ENCODE measurements around the gene SUGCT. TPM values are rescaled to one million over a fixed set of nuclear protein-coding genes. Genes with fewer than 3 reads are reported as not detected.

The SUGCT gene
- total and polyA plus RNA-seq, 2 of the 13 experiments (the other 11 are each of a cell fraction or from before 2014, with no cell fraction given): 10.1 to 22.2 TPM

- no peak for TF ChIP-seq LCORL (IDR thresholded peaks at IDR 0.05)
- no peak for TF ChIP-seq LCORL (CRISPR knock-in tag; IDR thresholded peaks at IDR 0.05)
- TF ChIP-seq MTF1 (CRISPR knock-in tag; IDR thresholded peaks at IDR 0.05): no peak
- no peak for TF ChIP-seq DMAP1 (CRISPR knock-in tag; IDR thresholded peaks at IDR 0.05)
- TF ChIP-seq KDM5B (CRISPR knock-in tag; IDR thresholded peaks at IDR 0.05; ENCODE audit: borderline replicate concordance): no peak
- no peak for TF ChIP-seq AKAP8 (CRISPR knock-in tag; IDR thresholded peaks at IDR 0.05)
- no peak for TF ChIP-seq ZNF704 (CRISPR knock-in tag; IDR thresholded peaks at IDR 0.05; ENCODE audit: borderline replicate concordance)
- no peak for TF ChIP-seq SAFB2 (CRISPR knock-in tag; IDR thresholded peaks at IDR 0.05; ENCODE audit: borderline replicate concordance, low read depth)
Measured at GRCh38 chr7:40354711-40355110, 219.9 kb downstream of the SUGCT start (continued).

- no peak overlapping the region for H3K9ac ChIP-seq (ENCODE audit: insufficient read depth, low read depth, low read length)
- H3K9me3 ChIP-seq (ENCODE audit: low read length): no peaks in the 10 kb centered on the region
- FAIRE-seq (no peak), ATAC-seq (no peak), DNase-seq (ENCODE audit: low spot score) (no peak)
- no peak overlapping the region for H3K4me3 ChIP-seq (replicated peaks in 1 of 3; ENCODE audit: insufficient read depth in 1 of 3, low read depth in 2 of 3, low read length in 3 of 3)
- H3K27ac ChIP-seq (ENCODE audit: extremely low read length, insufficient read depth, low read length): no peak overlapping the region
- POLR2A ChIA-PET: no interaction called here
- no peaks in the 10 kb centered on the region for H3K36me3 ChIP-seq (replicated peaks in 1 of 2; ENCODE audit: control insufficient read depth in 1 of 2, insufficient read depth in 2 of 2, low read length in 2 of 2)
- intact Hi-C loops (cut with micrococcal nuclease; ENCODE audit: unreplicated experiment): no loop called here
- TF ChIP-seq CERS6 (CRISPR knock-in tag; IDR thresholded peaks at IDR 0.05) (no peak), CHD4 (IDR thresholded peaks at IDR 0.05; ENCODE audit: borderline replicate concordance, low read length) (no peak), PREB (CRISPR knock-in tag; IDR thresholded peaks at IDR 0.05) (no peak), ZNF329 (CRISPR knock-in tag; IDR thresholded peaks at IDR 0.05; ENCODE audit: low read depth) (no peak)
- no peaks in the 10 kb centered on the region for H3K4me1 ChIP-seq (ENCODE audit: insufficient read depth, low read length)
- H2AFZ ChIP-seq (ENCODE audit: low read length): no peak overlapping the region
- 92% methylated on average over 3 of the region's 3 CpGs for WGBS (ENCODE audit: low lambda C conversion rate)
- no peaks in the 10 kb centered on the region for H3K27me3 ChIP-seq (ENCODE audit: control insufficient read depth in 1 of 2, insufficient read depth in 2 of 2, low read length in 2 of 2)
- BruUV-seq (replicated peaks): no TSS peak
- H4K20me1 ChIP-seq (ENCODE audit: insufficient read depth, low read length): no peaks in the 10 kb centered on the region
- CTCF ChIA-PET (ENCODE audit: low intra/inter-chr PET ratio, low total read pairs): no interaction called here
- H3K79me2 ChIP-seq (ENCODE audit: insufficient read depth, low read length): no peaks in the 10 kb centered on the region
- in situ Hi-C loops (cut with HindIII; ENCODE audit: extremely low pct_ligation_motif_present, low pct_unique_long_range_greater_than_20kb): no loop called here
- no peak overlapping the region for H3K4me2 ChIP-seq (ENCODE audit: low read depth, low read length)
Measured at GRCh38 chr7:40356312-40356711, 221.5 kb downstream of the SUGCT start.
